GM15510 (cell line): ENCODE measurements around the gene CCDC14.

Experiments used
- POLR2A ChIP-seq: IDR thresholded peaks from 3 replicates; pipeline ENCODE4 v1.6.1; 2011; ENCODE audit warnings: borderline replicate concordance; ENCODE audit not compliant: insufficient read length; ENCODE audit errors: extremely low read depth

CCDC14 gene

GRCh38 chr3:123907720-123908119 lies 53.3 kb downstream of the CCDC14 start:
- TF ChIP-seq POLR2A, result no peak

- TF ChIP-seq POLR2A, result no peak
Observed at GRCh38 chr3:123899300-123899865, 61.6 kb downstream of the CCDC14 start.

- no peak for TF ChIP-seq POLR2A
Observed at GRCh38 chr3:123893012-123893411, 68.0 kb downstream of the CCDC14 start.

GRCh38 chr3:123892195-123892594 lies 68.8 kb downstream of the CCDC14 start:
- TF ChIP-seq POLR2A, result no peak

- TF ChIP-seq POLR2A, result no peak
Observed at GRCh38 chr3:123884993-123885392, 76.0 kb downstream of the CCDC14 start.

- TF ChIP-seq POLR2A, result no peak
Observed at GRCh38 chr3:123884203-123884831, 76.7 kb downstream of the CCDC14 start, which contains the start of gene MYLK. MYLK (minus strand) TSS chr3:123884332; CDS start chr3:123793841, 90,491 bp downstream.

- TF ChIP-seq POLR2A, result no peak
Observed at GRCh38 chr3:123883701-123884202, 77.3 kb downstream of the CCDC14 start.

- TF ChIP-seq POLR2A, result no peak
Observed at GRCh38 chr3:123883111-123883510, 77.9 kb downstream of the CCDC14 start.

- no peak for TF ChIP-seq POLR2A
Observed at GRCh38 chr3:123881771-123882170, 79.3 kb downstream of the CCDC14 start.

- no peak for TF ChIP-seq POLR2A
Observed at GRCh38 chr3:123880998-123881561, 79.9 kb downstream of the CCDC14 start.

GRCh38 chr3:123878807-123879206 lies 82.2 kb downstream of the CCDC14 start:
- TF ChIP-seq POLR2A, result no peak

- TF ChIP-seq POLR2A, result no peak
Observed at GRCh38 chr3:123877965-123878364, 83.1 kb downstream of the CCDC14 start.

- TF ChIP-seq POLR2A, result no peak
Observed at GRCh38 chr3:123877466-123877865, 83.6 kb downstream of the CCDC14 start.

- no peak for TF ChIP-seq POLR2A
Observed at GRCh38 chr3:123876858-123877257, 84.2 kb downstream of the CCDC14 start.

- TF ChIP-seq POLR2A, result no peak
Observed at GRCh38 chr3:123872621-123873020, 88.4 kb downstream of the CCDC14 start.

GRCh38 chr3:123871946-123872345 lies 89.1 kb downstream of the CCDC14 start:
- no peak for TF ChIP-seq POLR2A

GRCh38 chr3:123870033-123870432 lies 91.0 kb downstream of the CCDC14 start:
- no peak for TF ChIP-seq POLR2A

- no peak for TF ChIP-seq POLR2A
Observed at GRCh38 chr3:123869165-123869564, 91.9 kb downstream of the CCDC14 start.
